NCI-H2107 treated with DMSO at 0.1 percent for 48 hours (cell line): ENCODE data around the gene MBD2.
"Not testable (repeated sequence)": the region's sequence is repeated elsewhere in the genome, so short reads cannot be mapped to it uniquely, and the experiment has no call there.

Experiments
- DNase-seq: peaks from one replicate; lab custom pipeline; 2025; ENCODE audit not compliant: unreplicated experiment; lab: John Stamatoyannopoulos, UW

The MBD2 gene

DNA sequence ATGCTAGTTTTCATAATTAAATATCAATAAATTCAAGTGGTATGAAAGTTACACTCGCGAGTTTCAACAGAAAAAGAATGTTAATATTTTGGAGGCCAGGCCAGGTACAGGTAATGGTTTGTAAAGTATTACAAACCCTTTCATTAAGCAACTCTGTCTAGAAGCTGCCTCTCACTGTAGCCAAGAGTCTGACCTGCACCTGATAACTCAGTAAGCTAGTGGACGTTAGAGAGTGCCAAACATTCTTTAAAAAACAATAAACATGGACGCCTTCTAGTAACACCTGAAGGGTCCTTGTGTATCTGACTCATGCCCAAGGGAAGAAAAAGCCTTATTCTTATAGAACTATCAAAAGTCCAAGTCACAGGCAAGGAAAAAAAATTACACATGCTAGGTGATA is 70.2 kb downstream of the MBD2 start:
- no peak for DNase-seq

DNA sequence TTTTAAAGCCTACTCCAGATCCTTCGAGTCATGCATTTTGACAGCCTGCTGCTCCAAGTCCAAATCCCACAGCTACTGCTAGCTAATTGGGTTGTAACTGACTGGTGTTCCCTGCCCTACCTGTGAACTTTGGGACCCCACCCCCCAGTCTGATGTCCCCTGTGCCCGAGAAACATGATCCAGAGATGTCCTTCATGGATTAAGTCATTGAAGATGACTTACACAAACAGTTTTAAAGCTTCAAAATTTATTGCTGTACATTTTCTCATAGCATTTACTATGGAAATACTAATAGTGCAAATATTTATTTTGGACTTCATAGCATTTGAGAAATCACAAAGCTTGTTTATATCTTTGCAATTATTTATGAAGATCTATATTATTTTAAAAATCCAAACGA is 73.1 kb downstream of the MBD2 start:
- no peak for DNase-seq

DNA sequence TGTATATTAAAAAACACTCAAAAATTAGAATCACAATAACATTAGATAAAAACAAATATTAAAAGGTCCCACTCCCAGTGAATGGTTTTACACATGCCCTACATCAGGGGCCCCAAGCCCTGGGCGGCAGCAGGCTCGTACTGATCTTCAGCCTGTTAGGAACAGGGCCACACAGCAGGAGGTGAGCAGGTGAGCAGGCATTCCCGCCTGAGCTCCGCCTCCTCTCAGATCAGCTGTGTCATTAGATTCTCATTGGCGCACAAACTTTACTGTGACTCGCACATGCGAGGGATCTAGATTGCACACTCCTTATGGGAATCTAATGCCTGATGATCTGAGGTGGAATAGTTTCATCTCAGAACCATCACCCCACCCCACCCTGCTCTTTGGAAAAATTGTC is 74.2 kb downstream of the MBD2 start:
- no peak for DNase-seq

DNA sequence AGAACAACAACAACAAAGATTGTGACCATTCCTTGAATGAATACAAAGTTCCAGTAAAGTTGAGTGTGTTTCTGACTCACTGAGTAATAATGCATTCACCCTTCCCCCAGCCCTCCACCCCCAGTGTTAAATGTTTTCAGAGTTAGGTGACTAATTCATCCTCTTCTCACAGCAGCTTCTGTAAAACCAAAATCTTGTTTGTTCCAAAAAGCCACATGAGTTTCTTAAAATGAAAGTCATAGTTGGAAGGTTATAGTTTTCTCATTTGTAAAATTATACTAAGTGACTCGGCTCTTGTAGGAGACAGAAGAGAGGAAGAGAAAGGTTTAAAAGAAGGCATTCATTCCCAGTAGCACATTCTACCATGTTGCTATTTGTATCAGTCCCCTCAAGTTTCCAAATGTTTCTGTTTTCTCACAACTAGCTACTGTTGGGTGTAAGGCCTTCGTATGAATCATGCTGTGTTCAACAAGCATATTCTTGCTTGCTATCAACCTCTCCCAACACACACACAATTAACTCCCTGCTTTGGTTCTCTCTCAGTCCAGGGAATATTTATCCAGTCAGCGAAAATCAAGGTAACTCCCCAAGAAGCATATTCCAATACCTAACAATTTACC is 75.3 kb downstream of the MBD2 start:
- DNase-seq: no peak

DNA sequence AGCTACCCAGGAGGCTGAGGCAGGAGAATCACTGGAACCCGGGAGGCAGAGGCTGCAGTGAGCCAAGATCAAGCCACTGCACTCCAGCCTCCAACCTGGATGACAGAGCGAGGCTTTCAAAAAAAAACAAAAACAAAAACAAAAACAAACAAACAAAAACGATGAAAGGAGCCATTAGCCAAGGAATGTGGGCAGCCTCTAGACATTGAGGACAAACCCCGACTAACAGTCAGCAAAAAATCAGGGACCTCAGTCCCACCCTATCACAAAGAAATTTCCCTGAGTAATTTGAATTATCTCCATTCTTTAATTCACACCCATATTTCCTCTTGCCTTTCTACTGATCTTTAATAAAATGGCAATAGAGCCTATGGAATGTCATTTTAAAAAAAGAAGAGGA is 75.8 kb downstream of the MBD2 start:
- DNase-seq: no peak

DNA sequence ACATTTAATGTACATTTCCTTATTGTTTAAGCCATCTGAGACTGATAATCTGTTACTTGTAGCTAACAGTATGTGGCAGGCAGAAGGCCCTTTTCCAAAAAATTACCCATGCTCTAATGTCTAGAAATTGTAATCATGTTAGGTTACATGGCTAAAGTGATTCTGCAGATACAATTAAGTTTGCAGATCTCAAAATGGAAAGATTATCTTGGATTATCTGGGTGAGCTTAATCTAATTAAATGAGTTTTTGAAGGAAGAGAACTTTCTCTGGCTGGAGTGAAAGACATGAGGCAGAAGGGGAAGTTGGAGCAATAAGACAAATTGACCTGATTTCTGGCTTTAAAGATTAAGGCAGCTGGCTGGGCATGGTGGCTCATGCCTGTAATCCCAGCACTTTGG is 76.3 kb downstream of the MBD2 start:
- no peak for DNase-seq

DNA sequence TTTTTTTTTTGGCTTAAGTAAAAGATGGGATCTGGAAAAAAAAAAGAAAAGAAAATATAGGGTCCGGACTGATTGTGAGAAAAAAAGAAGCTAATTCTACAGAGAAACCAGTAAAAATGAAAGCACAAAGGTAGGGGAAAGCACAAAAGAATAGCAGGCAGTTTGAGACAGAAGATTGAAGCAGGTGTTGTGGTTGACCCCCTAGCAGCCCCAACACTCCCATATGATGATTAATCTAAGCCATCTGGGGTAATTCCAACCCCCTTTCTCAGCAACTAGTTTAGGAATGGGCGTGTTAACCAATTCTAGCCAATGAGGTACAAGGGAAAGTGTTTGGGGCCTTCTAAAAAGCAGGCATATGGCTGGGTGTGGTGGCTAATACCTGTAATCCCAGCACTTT is 77.0 kb downstream of the MBD2 start:
- no peak for DNase-seq

DNA sequence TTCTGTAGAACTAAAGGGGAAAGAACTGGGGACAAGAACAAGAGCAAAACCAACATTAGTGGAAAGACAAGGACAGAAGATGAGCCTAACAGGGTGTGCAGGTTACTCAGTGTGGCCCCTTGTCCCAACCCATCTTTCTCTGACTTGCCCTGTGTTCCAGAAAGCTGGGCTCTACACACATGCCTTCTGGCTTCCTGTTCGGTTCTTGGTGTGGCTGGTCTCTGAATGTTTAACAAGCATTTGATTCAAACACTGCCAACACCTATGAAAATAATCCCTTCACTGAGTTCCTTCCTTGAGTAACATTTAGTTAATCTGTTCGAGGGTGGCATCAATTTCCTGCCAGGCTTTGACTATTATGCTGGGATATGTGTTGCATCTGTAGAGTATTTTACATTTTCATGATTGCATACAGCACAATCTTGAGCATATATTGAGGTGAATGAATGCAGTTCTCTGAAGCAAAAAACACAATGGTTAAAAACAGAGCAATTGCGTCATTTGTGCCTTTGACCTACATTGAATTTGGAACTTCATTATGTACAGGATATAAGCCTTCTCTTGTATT is 83.3 kb downstream of the MBD2 start:
- no peak for DNase-seq

DNA sequence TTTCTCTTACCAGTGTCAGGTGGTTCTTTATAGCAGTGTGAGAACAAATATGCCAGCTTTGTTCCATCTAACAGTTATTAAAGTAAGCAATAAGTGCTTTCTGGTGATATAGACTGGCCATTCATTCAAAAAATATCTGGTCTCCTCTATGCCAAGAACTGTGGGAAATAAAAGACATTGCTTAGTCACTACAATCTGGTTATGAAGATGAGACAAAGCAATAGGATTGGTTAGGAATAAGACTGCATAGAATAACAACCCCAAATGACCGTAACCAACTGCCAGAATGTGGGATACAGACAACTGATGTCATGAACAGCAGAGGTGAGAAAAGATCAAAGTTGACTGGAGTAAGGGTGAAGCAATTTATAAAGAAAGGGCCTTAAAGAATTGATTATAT is 83.8 kb downstream of the MBD2 start:
- no peak for DNase-seq

DNA sequence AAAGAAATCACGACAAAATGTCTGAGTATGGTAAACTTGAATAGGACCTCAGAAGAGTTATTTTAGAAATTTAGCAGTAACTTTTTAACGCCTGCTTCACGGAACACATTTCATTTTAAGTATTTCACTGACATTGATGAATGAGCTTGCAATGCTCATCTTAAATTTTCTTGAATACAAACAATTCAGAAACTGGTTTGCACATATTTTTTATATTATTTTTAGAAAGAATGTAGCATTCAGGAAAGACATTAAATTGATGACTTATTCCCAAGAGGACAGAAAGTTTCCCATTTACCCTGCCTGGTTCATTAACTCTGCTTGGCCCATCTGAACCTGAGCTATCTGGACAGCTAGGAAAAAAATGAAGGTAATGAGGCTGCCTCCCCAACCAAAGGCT is 89.3 kb downstream of the MBD2 start:
- DNase-seq: no peak

DNA sequence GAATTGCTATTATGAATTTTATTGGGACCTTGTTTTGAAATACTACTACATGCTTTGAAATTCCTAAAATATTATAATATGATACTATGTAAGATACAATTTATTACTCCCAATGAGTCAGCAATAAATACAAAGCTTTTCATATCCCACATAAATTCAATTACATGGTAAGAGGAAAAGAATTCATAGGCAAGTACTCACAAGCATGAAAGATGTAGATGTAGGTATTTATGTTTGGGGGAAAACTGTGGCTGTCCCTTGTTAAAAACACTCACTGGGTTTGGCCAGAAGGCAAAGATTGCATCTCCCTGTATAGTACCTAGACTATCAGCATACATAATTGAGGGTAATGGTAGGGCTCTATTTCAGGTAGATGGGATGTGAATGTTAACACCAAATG is 90.4 kb downstream of the MBD2 start:
- DNase-seq: no peak

DNA sequence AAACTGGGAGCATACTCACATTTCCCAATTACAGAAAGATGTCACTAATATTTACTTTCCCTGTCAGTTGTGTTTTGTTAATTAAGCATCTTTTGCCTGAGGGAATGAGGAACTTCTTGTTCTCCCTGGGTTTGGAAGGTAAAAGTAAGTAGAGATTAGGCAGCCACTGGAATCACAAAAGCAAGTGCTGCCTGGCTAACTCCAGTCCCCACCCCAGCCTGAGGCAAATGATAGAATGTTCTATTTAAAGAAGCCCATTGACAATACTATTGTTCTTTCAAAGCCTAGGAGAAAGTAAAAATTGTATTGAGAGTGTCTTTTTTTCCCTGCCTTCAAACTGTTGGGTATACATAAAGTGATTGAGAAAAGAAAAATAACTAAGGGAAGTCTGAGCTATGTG is 93.8 kb downstream of the MBD2 start:
- DNase-seq: no peak

DNA sequence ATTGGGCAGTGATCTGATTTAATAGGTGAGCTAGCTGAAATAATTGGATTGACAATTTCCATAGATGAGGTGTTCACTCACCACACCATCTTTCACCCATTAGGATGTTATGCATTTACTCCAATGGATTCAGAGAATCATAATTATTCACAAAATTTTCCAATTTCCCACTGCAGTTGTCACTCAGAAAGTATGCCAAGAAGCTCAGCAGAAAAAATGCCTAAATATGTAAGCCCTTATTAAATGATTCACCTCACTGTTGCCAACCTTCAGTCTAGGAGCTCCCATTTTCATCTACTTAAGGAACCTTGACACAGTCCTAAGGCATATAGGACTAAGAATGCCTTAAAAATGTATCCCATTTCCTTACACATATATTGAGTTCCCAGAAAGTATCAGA is 94.3 kb downstream of the MBD2 start:
- no peak for DNase-seq

DNA sequence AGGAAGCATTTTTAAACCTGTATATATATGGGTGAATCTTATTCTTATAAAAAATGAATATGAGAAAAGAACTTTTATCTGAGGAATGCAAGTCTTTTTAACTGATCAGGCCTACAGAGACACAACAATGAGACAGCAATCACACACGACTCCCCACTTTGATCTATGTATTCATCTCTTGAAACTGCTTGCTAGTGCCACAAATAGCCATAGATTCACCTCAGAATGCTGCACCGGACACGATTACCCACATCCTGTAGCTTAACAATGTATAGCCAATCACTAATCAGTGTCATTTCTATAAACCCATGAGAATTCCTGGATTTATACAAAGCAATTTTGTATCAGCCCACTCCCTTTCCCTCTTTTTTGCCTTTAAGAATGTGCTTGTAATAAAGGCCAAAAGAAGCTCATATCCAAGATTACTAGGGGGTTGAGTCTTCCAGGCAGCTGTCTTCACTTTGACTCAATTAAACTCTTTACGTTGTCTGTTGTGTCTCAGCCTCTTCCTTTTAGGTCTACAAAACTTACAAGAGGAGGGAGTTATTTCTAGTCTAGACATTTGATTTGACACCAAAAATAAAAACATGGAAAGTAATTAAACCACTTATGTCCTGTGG is 94.9 kb downstream of the MBD2 start:
- DNase-seq: no peak

DNA sequence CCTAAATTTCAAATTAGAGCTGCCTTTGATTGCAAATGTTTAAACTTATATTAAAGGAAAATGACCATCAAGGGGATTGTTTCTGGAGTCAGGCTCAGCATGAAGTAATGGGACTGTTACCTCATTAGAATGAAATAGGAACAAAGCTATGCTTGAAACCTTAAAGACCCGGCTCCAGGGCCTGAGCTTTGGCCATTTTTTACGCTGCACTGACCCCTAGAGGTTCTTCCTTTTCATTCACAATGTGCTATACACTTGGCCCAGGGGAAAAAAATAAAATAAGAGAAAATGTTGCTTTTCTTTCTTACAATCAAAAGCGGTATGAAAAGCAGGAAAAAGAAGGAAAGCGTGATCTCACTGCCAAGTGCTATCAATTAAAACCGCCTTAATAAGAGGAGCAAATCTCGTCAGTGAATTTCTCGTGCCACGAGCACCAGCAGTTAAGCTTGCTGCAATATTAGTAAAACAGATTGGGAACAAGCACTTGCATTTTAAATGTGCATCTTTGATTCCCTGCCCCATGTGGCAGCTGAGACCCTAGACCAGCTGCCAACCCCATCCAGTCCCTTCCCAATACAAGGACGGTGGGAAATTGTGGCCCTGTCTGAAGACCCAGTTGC is 96.6 kb downstream of the MBD2 start:
- peak; percentile 20 for DNase-seq

DNA sequence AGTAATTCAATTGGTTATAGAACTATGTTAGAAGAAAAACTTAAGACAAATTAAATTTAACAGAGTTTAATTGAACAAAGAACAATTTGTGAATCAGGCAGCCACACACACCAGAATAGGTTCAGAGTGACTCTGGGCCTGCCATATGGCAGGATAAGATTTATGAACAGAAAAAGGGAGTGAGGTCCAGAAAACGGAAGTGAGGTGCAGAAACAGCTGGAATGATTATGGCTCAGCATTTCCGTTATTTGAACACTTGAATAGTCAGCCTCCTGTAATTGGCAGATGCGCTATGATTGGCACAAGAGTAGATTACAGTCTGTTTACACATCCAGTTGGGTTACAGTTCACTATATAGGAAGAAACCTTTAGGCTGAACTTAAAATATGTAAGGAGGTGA is 99.0 kb downstream of the MBD2 start:
- DNase-seq: no peak

DNA sequence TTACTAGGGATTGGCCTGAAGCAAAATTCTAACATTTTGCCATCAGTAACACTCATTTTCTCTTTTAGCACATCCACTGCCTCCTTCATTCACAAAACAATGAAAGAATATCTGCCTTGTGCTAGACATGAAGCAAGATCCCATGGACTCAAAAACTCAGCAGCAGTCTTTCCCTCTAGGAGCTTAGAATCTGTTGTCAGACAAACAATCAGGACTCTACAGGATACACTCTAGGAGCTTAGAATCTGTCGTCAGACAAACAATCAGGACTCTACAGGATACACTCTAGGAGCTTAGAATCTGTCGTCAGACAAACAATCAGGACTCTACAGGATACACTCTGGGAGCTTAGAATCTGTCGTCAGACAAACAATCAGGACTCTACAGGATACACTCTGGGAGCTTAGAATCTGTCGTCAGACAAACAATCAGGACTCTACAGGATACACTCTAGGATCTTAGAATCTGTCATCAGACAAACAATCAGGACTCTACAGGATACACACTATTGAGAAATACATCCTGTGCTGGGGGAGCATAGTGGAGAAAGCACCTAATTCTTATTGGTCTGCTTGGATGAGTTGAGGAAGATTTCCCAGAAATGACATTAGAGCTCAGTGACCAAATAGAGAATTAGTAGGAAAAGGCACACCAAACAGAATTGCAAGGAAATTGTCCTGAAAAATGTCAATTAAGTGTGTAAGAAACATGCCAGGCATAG is 100.6 kb downstream of the MBD2 start:
- not testable (repeated sequence) for DNase-seq

DNA sequence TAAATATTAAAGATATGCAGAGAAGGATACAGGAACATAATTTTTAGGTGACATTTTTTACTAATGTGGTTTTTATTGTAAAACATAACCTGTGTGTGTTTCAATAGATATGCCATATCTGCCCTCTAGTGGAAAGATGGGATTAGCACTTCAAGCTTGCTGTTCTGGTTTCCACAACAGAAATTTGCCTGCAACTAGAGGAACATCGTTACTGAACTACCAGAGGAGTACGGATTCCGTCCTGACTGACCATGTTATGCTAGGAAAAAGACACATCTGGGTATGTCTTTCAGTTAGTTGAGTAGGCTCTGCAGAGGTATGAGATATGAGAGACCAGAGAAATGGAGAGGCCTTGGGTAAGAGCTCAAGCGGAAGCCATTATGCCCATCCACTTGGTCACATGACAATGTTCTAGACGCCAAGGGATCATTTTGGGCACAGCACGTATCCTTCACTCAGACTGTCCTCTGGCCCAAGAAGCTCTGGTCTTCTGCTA is 104.9 kb downstream of the MBD2 start:
- DNase-seq: peak; percentile 77

DNA sequence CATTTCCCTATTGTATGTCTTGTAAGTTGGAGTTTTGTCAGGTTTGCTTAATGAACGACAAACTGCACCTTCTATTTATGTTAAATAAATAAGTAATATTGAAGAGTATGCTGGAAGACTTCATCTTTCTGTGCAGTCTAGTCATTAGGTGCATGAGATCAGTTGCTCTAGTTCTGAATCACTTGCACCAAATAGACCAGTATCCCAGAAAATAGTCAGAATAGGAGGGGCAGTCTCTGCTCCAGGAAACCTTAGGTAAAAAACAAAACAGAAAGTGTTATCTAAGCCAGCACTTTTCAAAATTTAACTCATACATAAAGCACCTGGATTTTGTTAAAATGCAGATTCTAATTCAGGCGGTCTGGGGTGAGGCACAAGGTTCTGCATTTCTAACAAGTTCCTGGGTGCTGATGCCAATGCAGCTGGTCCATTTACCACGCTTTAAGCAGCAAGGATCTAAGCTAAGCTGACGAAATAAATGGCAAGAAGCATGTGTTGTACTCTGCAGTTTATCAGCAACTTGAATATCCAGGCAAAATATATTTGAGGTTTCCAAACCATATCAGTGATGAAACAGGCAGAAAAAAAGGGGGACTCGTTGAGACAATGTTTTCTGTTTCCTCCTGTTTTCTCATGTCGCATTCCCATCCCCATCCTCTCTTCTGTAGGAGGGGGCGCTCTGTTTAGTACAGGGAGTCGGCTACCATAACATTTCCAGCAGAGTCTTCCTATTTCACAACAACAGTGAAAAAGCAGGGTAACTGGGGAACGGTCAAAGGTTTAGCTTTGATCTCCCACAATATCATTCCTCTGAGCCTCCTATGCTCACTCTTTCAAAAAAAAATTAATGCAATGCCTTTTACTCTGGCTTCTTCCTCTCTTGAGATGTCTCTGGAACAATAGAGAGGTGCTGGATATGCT is 106.4 kb downstream of the MBD2 start:
- DNase-seq: no peak

DNA sequence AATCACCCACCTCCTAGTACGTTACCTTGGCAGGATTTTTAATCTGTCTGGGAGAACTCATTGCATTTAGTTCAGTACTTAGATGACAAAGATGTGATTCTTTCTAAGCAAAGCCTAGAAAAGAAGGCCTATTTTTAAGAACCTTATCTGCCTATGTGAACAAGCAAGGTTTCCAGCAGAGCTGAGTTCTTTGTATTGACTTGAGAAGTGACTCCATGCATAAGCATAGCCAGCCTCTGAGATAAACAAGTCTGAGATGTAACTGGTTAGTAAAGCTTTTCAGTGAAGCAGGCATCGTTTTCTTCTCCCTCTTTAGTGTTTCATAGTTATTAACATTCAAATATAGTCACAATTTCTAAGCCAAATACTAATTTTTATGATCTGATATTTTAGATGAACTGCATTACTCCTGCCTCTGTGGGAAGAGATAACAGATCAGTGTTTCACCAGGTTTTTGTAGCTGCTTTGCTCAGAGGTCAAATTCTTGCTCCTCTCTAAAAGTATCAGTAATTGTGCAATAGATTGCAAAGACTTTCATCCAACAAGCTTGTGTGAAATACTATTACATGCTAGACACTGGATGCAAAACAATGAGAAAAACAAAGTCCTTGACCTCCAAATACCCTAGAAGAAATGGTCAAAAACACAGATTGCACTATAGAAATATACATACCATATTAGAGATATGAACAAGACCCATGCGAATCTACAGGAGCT is 107.8 kb downstream of the MBD2 start:
- DNase-seq: no peak
